Keratinocyte (primary cell): ENCODE data around the gene LMO3.

Experiments used
- EZH2 ChIP-seq: IDR thresholded peaks from one replicate; pipeline ENCODE4 v1.6.1; 2012; ENCODE audit warnings: inconsistent platforms, mild to moderate bottlenecking, low read length, moderate library complexity
- TF ChIP-seq, protein P1 (sequence below), 3 experiments: IDR thresholded peaks in 1 of 3; conservative IDR thresholded peaks in 1 of 3; optimal IDR thresholded peaks in 1 of 3; 2 replicates in 2 of 3; 3 replicates in 1 of 3; pipeline versions ENCODE3 to v1.5.1; 2011; ENCODE audit warnings: low read length in 3 of 3, mild to moderate bottlenecking in 3 of 3, moderate library complexity in 2 of 3, control low read depth in 1 of 3, inconsistent platforms in 1 of 3; ENCODE audit not compliant: insufficient read depth in 2 of 3; ENCODE audit errors: extremely low read depth in 1 of 3

DNA sequence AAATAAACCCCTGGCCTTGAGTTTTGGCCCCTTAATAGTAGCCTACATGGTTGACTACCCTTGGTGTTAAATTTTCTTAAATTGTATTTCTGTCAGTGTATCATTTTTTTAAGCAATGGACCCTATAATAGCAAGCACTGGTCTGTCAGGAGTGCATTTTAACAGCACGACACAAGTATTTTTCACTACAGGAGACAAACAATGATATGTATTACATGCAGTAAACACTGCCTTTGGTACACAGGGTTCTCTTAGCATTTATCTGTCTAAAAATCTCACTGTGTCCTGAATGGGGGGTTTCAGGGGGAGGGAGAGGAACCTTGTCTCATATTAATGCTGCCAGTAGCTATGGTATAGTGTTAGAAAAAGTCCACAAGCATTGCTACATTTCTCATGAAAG, 18.4 kb downstream of the LMO3 start:
- TF ChIP-seq, protein P1, sequence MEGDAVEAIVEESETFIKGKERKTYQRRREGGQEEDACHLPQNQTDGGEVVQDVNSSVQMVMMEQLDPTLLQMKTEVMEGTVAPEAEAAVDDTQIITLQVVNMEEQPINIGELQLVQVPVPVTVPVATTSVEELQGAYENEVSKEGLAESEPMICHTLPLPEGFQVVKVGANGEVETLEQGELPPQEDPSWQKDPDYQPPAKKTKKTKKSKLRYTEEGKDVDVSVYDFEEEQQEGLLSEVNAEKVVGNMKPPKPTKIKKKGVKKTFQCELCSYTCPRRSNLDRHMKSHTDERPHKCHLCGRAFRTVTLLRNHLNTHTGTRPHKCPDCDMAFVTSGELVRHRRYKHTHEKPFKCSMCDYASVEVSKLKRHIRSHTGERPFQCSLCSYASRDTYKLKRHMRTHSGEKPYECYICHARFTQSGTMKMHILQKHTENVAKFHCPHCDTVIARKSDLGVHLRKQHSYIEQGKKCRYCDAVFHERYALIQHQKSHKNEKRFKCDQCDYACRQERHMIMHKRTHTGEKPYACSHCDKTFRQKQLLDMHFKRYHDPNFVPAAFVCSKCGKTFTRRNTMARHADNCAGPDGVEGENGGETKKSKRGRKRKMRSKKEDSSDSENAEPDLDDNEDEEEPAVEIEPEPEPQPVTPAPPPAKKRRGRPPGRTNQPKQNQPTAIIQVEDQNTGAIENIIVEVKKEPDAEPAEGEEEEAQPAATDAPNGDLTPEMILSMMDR (optimal IDR thresholded peaks at IDR 0.05 in 1 of 3, IDR thresholded peaks at IDR 0.05 in 1 of 3, conservative IDR thresholded peaks at IDR 0.05 in 1 of 3; ENCODE audit: extremely low read depth in 1 of 3, insufficient read depth in 2 of 3, low read length in 3 of 3) = no peak
- no peak for TF ChIP-seq EZH2
